Neural progenitor cell (in vitro differentiated cells): Measurements from ENCODE around the gene EID1. TPM values are rescaled to one million over a fixed set of nuclear protein-coding genes. Genes with fewer than 3 reads are reported as not detected.

Experiments
- DNase-seq: peaks from one replicate; pipeline ENCODE4 v3.0.0-alpha.2; 2016; ENCODE audit warnings: low spot score
- H2AFZ ChIP-seq: fragments of 200-600 bp; sonication (generic); replicated peaks from 2 replicates; pipeline ENCODE4 v1.6.1; 2016; ENCODE audit warnings: antibody characterized with exemption
- H3F3A ChIP-seq: fragments of 200-600 bp; sonication (generic); 2 replicates; pipeline ENCODE4 v1.6.1; 2016; ENCODE audit warnings: antibody characterized with exemption, low read depth
- H3K27ac ChIP-seq: fragments of 200-600 bp; sonication (generic); 2 replicates; pipeline ENCODE4 v1.5.1; 2016; ENCODE audit warnings: mild to moderate bottlenecking
- H3K27me3 ChIP-seq: fragments of 200-600 bp; sonication (generic); 2 replicates; pipeline ENCODE4 v1.6.1; 2016; ENCODE audit warnings: mild to moderate bottlenecking, moderate library complexity
- H3K36me3 ChIP-seq: fragments of 200-600 bp; sonication (generic); 2 replicates; pipeline ENCODE4 v1.5.1; 2016
- H3K4me1 ChIP-seq: fragments of 200-600 bp; sonication (generic); 2 replicates; pipeline ENCODE4 v1.6.1; 2016; ENCODE audit warnings: mixed run types
- H3K4me2 ChIP-seq: fragments of 200-600 bp; sonication (generic); 2 replicates; pipeline ENCODE4 v1.6.1; 2016
- H3K4me3 ChIP-seq: fragments of 200-600 bp; sonication (generic); 2 replicates; pipeline ENCODE4 v1.5.1; 2016
- H3K79me2 ChIP-seq: fragments of 200-600 bp; sonication (generic); 2 replicates; pipeline ENCODE4 v1.6.1; 2016; ENCODE audit warnings: low read depth
- H3K9ac ChIP-seq: fragments of 200-600 bp; sonication (generic); 2 replicates; pipeline ENCODE4 v1.6.1; 2016
- H3K9me3 ChIP-seq: fragments of 200-600 bp; sonication (generic); 2 replicates; pipeline ENCODE4 v1.5.1; 2016; ENCODE audit warnings: low read depth
- H4K20me1 ChIP-seq: fragments of 200-600 bp; sonication (generic); 2 replicates; pipeline ENCODE4 v1.6.1; 2016; ENCODE audit warnings: low read depth
- H3K27ac Mint-ChIP-seq: 3 replicates; pipeline ENCODE4 v1.8.0; 2021; ENCODE audit warnings: mixed read lengths
- H3K27me3 Mint-ChIP-seq: 2 replicates; pipeline ENCODE4 v1.8.0; 2022; ENCODE audit warnings: low read depth, mild to moderate bottlenecking, inconsistent platforms, moderate library complexity, mixed read lengths; ENCODE audit not compliant: insufficient read depth
- H3K36me3 Mint-ChIP-seq: 3 replicates; pipeline ENCODE4 v1.8.0; 2021; ENCODE audit warnings: mixed read lengths
- H3K4me1 Mint-ChIP-seq: 3 replicates; pipeline ENCODE4 v1.8.0; 2021; ENCODE audit warnings: mixed read lengths
- H3K4me3 Mint-ChIP-seq: 3 replicates; pipeline ENCODE4 v1.8.0; 2021; ENCODE audit warnings: mild to moderate bottlenecking, moderate library complexity, mixed read lengths
- H3K9me3 Mint-ChIP-seq: 3 replicates; pipeline ENCODE4 v1.8.0; 2020; ENCODE audit warnings: mixed read lengths
- EZH2 ChIP-seq: fragments of 200-600 bp; sonication (generic); IDR thresholded peaks from 2 replicates; pipeline ENCODE4 v1.6.1; 2017; ENCODE audit warnings: antibody characterized with exemption, mild to moderate bottlenecking, moderate library complexity
- EZH2phosphoT487 ChIP-seq: fragments of 200-600 bp; sonication (generic); IDR thresholded peaks from 2 replicates; pipeline ENCODE4 v1.6.1; 2017; ENCODE audit warnings: antibody characterized with exemption
- total RNA-seq: library from RNA; depleted of rRNA; stranded (reverse); fragments of >200 nt; gene quantifications from 2 replicates; pipeline ENCODE4 v1.2.3, GENCODE V29; 2015; ENCODE audit warnings: low replicate concordance
- TF ChIP-seq, protein P1 (sequence below): fragments of 200-600 bp; sonication (generic); IDR thresholded peaks from 2 replicates; pipeline ENCODE4 v1.5.1; 2017; ENCODE audit warnings: antibody characterized with exemption, mild to moderate bottlenecking

The EID1 gene
- total RNA-seq, 1 donor from 2014 or later, result 292 TPM

DNA sequence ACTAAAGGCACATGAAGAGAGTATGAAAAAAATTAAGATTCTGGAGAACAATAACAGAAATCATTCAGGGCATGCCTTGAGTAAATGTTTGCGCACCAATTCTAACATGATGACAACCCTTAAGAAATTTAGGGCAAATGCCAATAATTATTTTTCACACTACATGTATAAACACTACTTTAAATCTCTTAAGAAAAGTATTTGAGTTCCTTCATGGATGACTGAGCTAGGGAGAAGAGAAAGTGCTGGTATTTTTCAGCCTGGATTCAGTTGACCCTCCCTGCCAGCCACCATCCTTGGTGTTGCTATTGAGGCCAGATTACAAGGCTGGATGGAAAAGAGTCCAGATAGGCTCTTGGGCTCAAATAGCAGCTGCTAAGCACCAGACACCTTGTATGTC is 8.0 kb upstream of the EID1 start:
- H3K9me3 ChIP-seq, result no peaks in the 10 kb centered on the region
- peaks cover 17% of the 10 kb centered on the region for H3K4me1 Mint-ChIP-seq

DNA sequence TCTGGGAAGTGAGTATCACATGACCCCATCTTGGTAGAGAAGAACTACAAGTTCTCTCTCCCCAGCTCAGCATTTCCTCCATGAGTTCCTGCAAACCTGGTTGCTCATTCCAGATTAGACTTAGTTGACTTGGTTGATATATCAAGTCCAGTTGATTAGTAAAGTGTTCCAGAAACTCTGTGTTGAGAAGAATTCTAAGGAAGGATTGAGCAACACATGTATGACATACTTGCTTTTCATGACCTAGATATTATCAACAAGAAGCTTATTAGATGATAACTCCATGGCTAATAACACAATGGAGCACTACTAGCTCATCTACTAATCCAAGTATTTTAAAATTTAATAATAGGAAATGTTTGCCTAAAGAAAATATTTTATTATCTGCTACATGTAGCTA is 6.4 kb upstream of the EID1 start:
- DNase-seq, result no peak
- Histone ChIP-seq H3K4me1 (peaks cover 9% of the 10 kb centered on the region), H3K27ac (no peak overlapping the region), H3K4me3 (no peak overlapping the region), H3K27me3 (peaks cover 8% of the 10 kb centered on the region), H2AFZ (no peak overlapping the region), H3K79me2 (no peaks in the 10 kb centered on the region), H3F3A (no peaks in the 10 kb centered on the region), H4K20me1 (no peaks in the 10 kb centered on the region), H3K9me3 (no peaks in the 10 kb centered on the region), H3K4me2 (no peak overlapping the region), H3K36me3 (no peaks in the 10 kb centered on the region), H3K9ac (no peak overlapping the region)
- Mint-ChIP-seq H3K36me3 (no peaks in the 10 kb centered on the region), H3K9me3 (no peaks in the 10 kb centered on the region), H3K27me3 (peaks cover 3% of the 10 kb centered on the region), H3K27ac (no peak overlapping the region), H3K4me3 (no peak overlapping the region), H3K4me1 (peaks cover 2% of the 10 kb centered on the region)
- TF ChIP-seq EZH2 (no peak), EZH2phosphoT487 (no peak)
- TF ChIP-seq, protein P1, sequence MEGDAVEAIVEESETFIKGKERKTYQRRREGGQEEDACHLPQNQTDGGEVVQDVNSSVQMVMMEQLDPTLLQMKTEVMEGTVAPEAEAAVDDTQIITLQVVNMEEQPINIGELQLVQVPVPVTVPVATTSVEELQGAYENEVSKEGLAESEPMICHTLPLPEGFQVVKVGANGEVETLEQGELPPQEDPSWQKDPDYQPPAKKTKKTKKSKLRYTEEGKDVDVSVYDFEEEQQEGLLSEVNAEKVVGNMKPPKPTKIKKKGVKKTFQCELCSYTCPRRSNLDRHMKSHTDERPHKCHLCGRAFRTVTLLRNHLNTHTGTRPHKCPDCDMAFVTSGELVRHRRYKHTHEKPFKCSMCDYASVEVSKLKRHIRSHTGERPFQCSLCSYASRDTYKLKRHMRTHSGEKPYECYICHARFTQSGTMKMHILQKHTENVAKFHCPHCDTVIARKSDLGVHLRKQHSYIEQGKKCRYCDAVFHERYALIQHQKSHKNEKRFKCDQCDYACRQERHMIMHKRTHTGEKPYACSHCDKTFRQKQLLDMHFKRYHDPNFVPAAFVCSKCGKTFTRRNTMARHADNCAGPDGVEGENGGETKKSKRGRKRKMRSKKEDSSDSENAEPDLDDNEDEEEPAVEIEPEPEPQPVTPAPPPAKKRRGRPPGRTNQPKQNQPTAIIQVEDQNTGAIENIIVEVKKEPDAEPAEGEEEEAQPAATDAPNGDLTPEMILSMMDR, result no peak

More for the DNA sequence above, 8.0 kb upstream of the EID1 start:
- Mint-ChIP-seq H3K9me3 (no peaks in the 10 kb centered on the region), H3K36me3 (no peaks in the 10 kb centered on the region), H3K27ac (no peak overlapping the region), H3K27me3 (peaks cover 3% of the 10 kb centered on the region), H3K4me3 (no peak overlapping the region)
- Histone ChIP-seq H3K27me3 (peaks cover 8% of the 10 kb centered on the region), H3K9ac (no peak overlapping the region), H3K36me3 (no peaks in the 10 kb centered on the region), H4K20me1 (no peaks in the 10 kb centered on the region), H3F3A (no peaks in the 10 kb centered on the region), H2AFZ (no peak overlapping the region), H3K4me1 (peaks cover 23% of the 10 kb centered on the region), H3K4me3 (no peak overlapping the region), H3K79me2 (no peaks in the 10 kb centered on the region), H3K27ac (no peak overlapping the region), H3K4me2 (no peak overlapping the region)
- TF ChIP-seq EZH2phosphoT487, result no peak
- TF ChIP-seq, protein P1, result no peak
- TF ChIP-seq EZH2, result no peak
- DNase-seq, result peak; percentile 39

DNA sequence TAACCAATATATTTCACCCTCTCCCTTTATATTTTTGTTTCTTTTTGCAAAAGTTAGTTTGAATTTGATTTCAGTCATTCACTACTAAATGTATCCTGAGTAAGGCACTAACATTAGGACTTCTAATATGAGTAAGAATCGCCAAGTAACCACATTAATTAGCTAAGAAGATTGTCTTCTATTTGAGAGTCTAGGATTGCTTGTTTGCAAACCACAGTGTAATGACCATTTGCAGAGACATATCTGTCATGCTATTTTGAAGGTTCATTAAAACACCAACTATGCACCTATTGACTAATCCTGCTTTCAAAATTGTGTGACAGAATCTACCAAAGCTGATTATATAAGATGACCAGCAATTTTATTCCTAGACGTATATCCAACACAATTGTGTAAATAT is 5.3 kb upstream of the EID1 start:
- H3K27me3 Mint-ChIP-seq, result peaks cover 5% of the 10 kb centered on the region
- H3K79me2 ChIP-seq, result no peaks in the 10 kb centered on the region
- H4K20me1 ChIP-seq, result no peaks in the 10 kb centered on the region
- no peak overlapping the region for H2AFZ ChIP-seq
- H3K36me3 ChIP-seq, result no peaks in the 10 kb centered on the region
- no peak overlapping the region for H3K4me2 ChIP-seq
- H3K36me3 Mint-ChIP-seq, result no peaks in the 10 kb centered on the region
- no peak overlapping the region for H3K4me3 ChIP-seq
- no peak overlapping the region for H3K27ac ChIP-seq
- H3K4me1 Mint-ChIP-seq, result peaks cover 2% of the 10 kb centered on the region
- no peak for DNase-seq
- TF ChIP-seq, protein P1, result no peak
- TF ChIP-seq EZH2phosphoT487 (no peak), EZH2 (no peak)
- no peak overlapping the region for H3K9ac ChIP-seq
- no peak overlapping the region for H3K4me3 Mint-ChIP-seq
- no peaks in the 10 kb centered on the region for H3F3A ChIP-seq
- no peak overlapping the region for H3K27ac Mint-ChIP-seq
- H3K9me3 ChIP-seq, result no peaks in the 10 kb centered on the region
- peaks cover 8% of the 10 kb centered on the region for H3K27me3 ChIP-seq
- peaks cover 9% of the 10 kb centered on the region for H3K4me1 ChIP-seq
- H3K9me3 Mint-ChIP-seq, result no peaks in the 10 kb centered on the region
